DND-41 (cell line): Measurements from ENCODE around the gene AHSP.

ENCODE experiments used
- CTCF ChIP-seq: IDR thresholded peaks from 2 replicates; pipeline ENCODE4 v1.5.1; 2012; ENCODE audit warnings: borderline replicate concordance, low read length, moderate library complexity, mild to moderate bottlenecking; ENCODE audit not compliant: poor library complexity, severe bottlenecking; ENCODE audit errors: extremely low read depth
- EZH2 ChIP-seq: IDR thresholded peaks from 3 replicates; pipeline ENCODE4 v1.6.1; 2012; ENCODE audit warnings: borderline replicate concordance, low read depth, mild to moderate bottlenecking, moderate library complexity, low read length, inconsistent platforms; ENCODE audit not compliant: severe bottlenecking

- TF ChIP-seq EZH2 = no peak
- no peak for TF ChIP-seq CTCF
These were observed 4.4 kb downstream of the AHSP start for GRCh38 chr16:31532120-31532519.
